SK-N-SH treated with all-trans-retinoic acid at 6 μM for 48 hours (cell line): Measurements from ENCODE around the gene VMAC.

Experiments used
- ATAC-seq: fragments of 200-7000 bp; cut with Tn5 transposase; 3 replicates; pipeline ENCODE4 v1.9.1; 2020; ENCODE audit warnings: mild to moderate bottlenecking, moderate library complexity
- ARNTL ChIP-seq: fragments of 450-650 bp; formaldehyde crosslinking; IDR thresholded peaks from 2 replicates; pipeline ENCODE4 v1.5.0; 2020; ENCODE audit warnings: low read depth, mild to moderate bottlenecking, moderate library complexity, borderline replicate concordance
- BACH2 ChIP-seq: fragments of 250-450 bp; sonication (Bioruptor Pico); IDR thresholded peaks from 2 replicates; pipeline ENCODE4 v1.9.0; 2021; ENCODE audit warnings: mild to moderate bottlenecking, borderline replicate concordance
- CREB5 ChIP-seq: fragments of 250-450 bp; sonication (Bioruptor Pico); IDR thresholded peaks from 2 replicates; pipeline ENCODE4 v1.5.1; 2020; ENCODE audit warnings: low read depth, mild to moderate bottlenecking, moderate library complexity
- CSRNP3 ChIP-seq: fragments of 250-450 bp; sonication (Bioruptor Pico); IDR thresholded peaks from 2 replicates; pipeline ENCODE4 v1.5.1; 2021; ENCODE audit warnings: mild to moderate bottlenecking, moderate library complexity
- ESRRG ChIP-seq: fragments of 250-450 bp; sonication (Bioruptor Pico); IDR thresholded peaks from 2 replicates; pipeline ENCODE4 v1.6.1; 2021; ENCODE audit warnings: mild to moderate bottlenecking
- ISL1 ChIP-seq: fragments of 250-450 bp; sonication (Bioruptor Pico); IDR thresholded peaks from 2 replicates; pipeline ENCODE4 v2.1.2; 2022; ENCODE audit warnings: mild to moderate bottlenecking, moderate library complexity
- OSR1 ChIP-seq: fragments of 250-450 bp; sonication (Bioruptor Pico); IDR thresholded peaks from 2 replicates; pipeline ENCODE4 v1.8.0; 2022; ENCODE audit warnings: moderate library complexity, mild to moderate bottlenecking, inconsistent platforms
- POU6F1 ChIP-seq: fragments of 250-450 bp; sonication (Bioruptor Pico); IDR thresholded peaks from 2 replicates; pipeline ENCODE4 v1.8.0; 2021; ENCODE audit warnings: low read depth, mild to moderate bottlenecking, moderate library complexity, borderline replicate concordance
- PPARA ChIP-seq: fragments of 250-450 bp; sonication (Bioruptor Pico); IDR thresholded peaks from 2 replicates; pipeline ENCODE4 v1.5.0; 2020; ENCODE audit warnings: mild to moderate bottlenecking, borderline replicate concordance
- RARB ChIP-seq: fragments of 250-450 bp; sonication (Bioruptor Pico); IDR thresholded peaks from 2 replicates; pipeline ENCODE4 v1.8.0; 2021; ENCODE audit warnings: mild to moderate bottlenecking, moderate library complexity
- SNAI2 ChIP-seq: fragments of 250-450 bp; sonication (Bioruptor Pico); IDR thresholded peaks from 2 replicates; pipeline ENCODE4 v1.5.0; 2020; ENCODE audit warnings: mild to moderate bottlenecking, moderate library complexity
- TCF4 ChIP-seq: fragments of 250-450 bp; sonication (Bioruptor Pico); IDR thresholded peaks from 2 replicates; pipeline ENCODE4 v1.8.0; 2021; ENCODE audit warnings: mild to moderate bottlenecking, moderate library complexity, borderline replicate concordance
- TSHZ2 ChIP-seq: fragments of 250-450 bp; sonication (Bioruptor Pico); IDR thresholded peaks from 2 replicates; pipeline ENCODE4 v1.5.0; 2020; ENCODE audit warnings: mild to moderate bottlenecking, moderate library complexity
- ZC3H10 ChIP-seq: fragments of 250-450 bp; sonication (Bioruptor Pico); IDR thresholded peaks from 2 replicates; pipeline ENCODE4 v1.5.1; 2021; ENCODE audit warnings: mild to moderate bottlenecking, moderate library complexity
- ZFP3 ChIP-seq: fragments of 250-450 bp; sonication (Bioruptor Pico); IDR thresholded peaks from 2 replicates; pipeline ENCODE4 v1.5.0; 2020; ENCODE audit warnings: mild to moderate bottlenecking, moderate library complexity
- ZFP30 ChIP-seq: fragments of 450-650 bp; formaldehyde crosslinking; IDR thresholded peaks from 2 replicates; pipeline ENCODE4 v1.5.0; 2022; ENCODE audit warnings: mild to moderate bottlenecking, moderate library complexity
- ZNF565 ChIP-seq: fragments of 450-650 bp; formaldehyde crosslinking; conservative IDR thresholded peaks from 2 replicates; pipeline ENCODE4 v1.5.0; 2020; ENCODE audit warnings: low read depth, mild to moderate bottlenecking, moderate library complexity
- ZNF70 ChIP-seq: fragments of 450-650 bp; formaldehyde crosslinking; IDR thresholded peaks from 2 replicates; pipeline ENCODE4 v1.5.0; 2020; ENCODE audit warnings: mild to moderate bottlenecking, moderate library complexity
- ZNF8 ChIP-seq: fragments of 450-650 bp; formaldehyde crosslinking; IDR thresholded peaks from 2 replicates; pipeline ENCODE4 v1.5.0; 2020; ENCODE audit warnings: mild to moderate bottlenecking, moderate library complexity
- TF ChIP-seq, protein P1 (sequence below): fragments of 250-450 bp; sonication (Bioruptor Pico); IDR thresholded peaks from 2 replicates; pipeline ENCODE4 v1.8.0; 2020; ENCODE audit warnings: mild to moderate bottlenecking, moderate library complexity, borderline replicate concordance

Gene VMAC

DNA sequence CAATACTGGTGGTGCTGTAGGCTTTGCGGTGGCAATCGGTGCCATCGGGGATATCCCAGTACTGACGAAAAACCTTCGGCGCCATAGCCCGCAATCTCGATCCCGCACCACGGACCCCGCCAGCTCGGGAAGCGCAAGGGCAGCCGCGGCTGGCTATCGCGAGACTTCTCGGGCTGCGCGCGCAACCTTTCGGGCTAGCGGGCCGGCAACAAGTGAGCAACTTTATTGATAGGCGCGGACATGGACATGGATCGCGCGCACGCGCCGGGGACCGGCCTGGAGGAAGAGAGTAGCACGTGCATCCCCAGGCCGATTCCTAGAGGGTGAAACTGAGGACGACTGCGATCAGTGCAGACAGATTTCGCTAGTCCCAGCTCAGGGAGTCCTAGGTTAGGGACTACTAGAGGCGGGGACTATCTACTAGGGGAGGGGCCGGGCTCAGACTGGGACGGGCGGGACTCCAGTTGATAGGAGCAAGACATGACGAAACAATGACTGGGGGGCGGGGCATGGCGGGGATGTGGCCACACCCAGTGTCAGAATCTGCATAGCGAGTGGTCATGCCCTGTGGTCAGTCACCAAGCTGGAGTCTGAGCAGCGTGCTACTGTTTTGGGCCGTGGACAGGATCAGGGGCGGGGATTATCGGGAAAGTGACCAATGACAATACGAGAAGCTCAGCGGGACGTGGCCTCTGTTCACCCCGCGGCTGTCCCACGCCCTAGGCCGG is 884 bp upstream of the VMAC start, which contains the start of gene NDUFA11:
Gene NDUFA11 (minus strand): TSS at position 167 of the 728 bp plus-strand sequence. CDS start 82 bp downstream, at position 85.
- TF ChIP-seq ZNF565: no peak
- TF ChIP-seq ZNF70: no peak
- no peak for TF ChIP-seq CSRNP3 (CRISPR knock-in tag)
- no peak for TF ChIP-seq CREB5
- TF ChIP-seq, protein P1, sequence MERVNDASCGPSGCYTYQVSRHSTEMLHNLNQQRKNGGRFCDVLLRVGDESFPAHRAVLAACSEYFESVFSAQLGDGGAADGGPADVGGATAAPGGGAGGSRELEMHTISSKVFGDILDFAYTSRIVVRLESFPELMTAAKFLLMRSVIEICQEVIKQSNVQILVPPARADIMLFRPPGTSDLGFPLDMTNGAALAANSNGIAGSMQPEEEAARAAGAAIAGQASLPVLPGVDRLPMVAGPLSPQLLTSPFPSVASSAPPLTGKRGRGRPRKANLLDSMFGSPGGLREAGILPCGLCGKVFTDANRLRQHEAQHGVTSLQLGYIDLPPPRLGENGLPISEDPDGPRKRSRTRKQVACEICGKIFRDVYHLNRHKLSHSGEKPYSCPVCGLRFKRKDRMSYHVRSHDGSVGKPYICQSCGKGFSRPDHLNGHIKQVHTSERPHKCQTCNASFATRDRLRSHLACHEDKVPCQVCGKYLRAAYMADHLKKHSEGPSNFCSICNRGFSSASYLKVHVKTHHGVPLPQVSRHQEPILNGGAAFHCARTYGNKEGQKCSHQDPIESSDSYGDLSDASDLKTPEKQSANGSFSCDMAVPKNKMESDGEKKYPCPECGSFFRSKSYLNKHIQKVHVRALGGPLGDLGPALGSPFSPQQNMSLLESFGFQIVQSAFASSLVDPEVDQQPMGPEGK (CRISPR knock-in tag): no peak
- TF ChIP-seq SNAI2: no peak
- no peak for TF ChIP-seq ESRRG (CRISPR knock-in tag)
- no peak for TF ChIP-seq ISL1
- TF ChIP-seq OSR1: no peak
- TF ChIP-seq ZFP30: no peak
- no peak for TF ChIP-seq TCF4 (CRISPR knock-in tag)
- TF ChIP-seq ARNTL (CRISPR knock-in tag): no peak
- TF ChIP-seq ZFP3 (CRISPR knock-in tag): no peak
- TF ChIP-seq TSHZ2 (CRISPR knock-in tag): no peak
- TF ChIP-seq BACH2 (CRISPR knock-in tag): no peak
- no peak for TF ChIP-seq PPARA
- ATAC-seq: peak; percentile 79

DNA sequence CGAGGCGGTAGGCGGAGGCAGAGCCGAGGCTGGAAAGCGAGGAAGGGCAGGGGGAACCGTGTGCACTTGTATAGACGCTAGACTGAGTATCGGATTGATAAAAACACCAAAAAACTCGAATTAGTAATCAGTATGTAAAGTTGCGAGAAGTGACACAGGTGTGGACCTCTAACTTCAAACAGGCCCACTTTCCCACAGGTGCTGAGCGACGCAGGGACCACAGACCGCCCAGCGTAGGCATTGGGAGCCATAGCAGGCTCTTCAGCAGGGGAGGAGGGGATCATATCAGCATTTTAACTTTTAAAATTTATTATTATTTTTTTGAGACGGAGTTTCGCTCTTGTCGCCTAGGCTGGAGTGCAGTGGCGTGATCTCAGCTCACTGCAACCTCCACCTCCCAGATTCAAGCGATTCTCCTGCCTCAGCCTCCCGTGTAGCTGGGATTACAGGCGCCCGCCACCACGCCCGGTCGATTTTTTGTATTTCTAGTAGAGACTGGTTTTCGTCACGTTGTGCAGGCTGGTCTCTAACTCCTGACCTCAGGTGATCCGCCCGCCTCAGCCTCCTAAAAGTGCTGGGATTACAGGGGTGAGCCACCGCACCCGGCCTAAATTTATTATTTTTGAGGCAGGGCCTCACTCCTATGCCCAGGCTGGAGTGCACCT is 574 bp downstream of the VMAC start:
- TF ChIP-seq ARNTL (CRISPR knock-in tag): no peak
- TF ChIP-seq ISL1: no peak
- TF ChIP-seq CREB5: no peak
- TF ChIP-seq TCF4 (CRISPR knock-in tag): no peak
- no peak for TF ChIP-seq ZNF8 (CRISPR knock-in tag)
- TF ChIP-seq ESRRG (CRISPR knock-in tag): no peak
- no peak for TF ChIP-seq ZC3H10
- no peak for TF ChIP-seq POU6F1 (CRISPR knock-in tag)
- no peak for TF ChIP-seq RARB (CRISPR knock-in tag)
- no peak for TF ChIP-seq OSR1
- TF ChIP-seq SNAI2: no peak
- no peak for TF ChIP-seq PPARA
- no peak for TF ChIP-seq CSRNP3 (CRISPR knock-in tag)
- TF ChIP-seq ZNF565: no peak
- no peak for ATAC-seq
